Breast epithelium (tissue), 3 donors: ENCODE data around the gene TAF4B.

Experiments
- CTCF ChIP-seq, 3 donors: fragments of 450-650 bp; IDR thresholded peaks; one replicate each; pipeline ENCODE4 v1.5.1; 2016 to 2017; ENCODE audit warnings: antibody characterized with exemption in 3 of 3, mild to moderate bottlenecking in 3 of 3, moderate library complexity in 3 of 3
- POLR2A ChIP-seq: fragments of 450-650 bp; IDR thresholded peaks from one replicate; pipeline ENCODE4 v1.6.1; 2016; ENCODE audit warnings: antibody characterized with exemption, mild to moderate bottlenecking, moderate library complexity

GRCh38 chr18:26424428-26425147 is 198.3 kb downstream of the TAF4B start:
- TF ChIP-seq CTCF (IDR thresholded peaks at IDR 0.05) (no peak), POLR2A (no peak)
